Measurements from ENCODE around the gene ZFP36L1.
A peak's percentile ranks its signal among the peaks of the same experiment; 100 is the strongest.

Gene ZFP36L1

DNA sequence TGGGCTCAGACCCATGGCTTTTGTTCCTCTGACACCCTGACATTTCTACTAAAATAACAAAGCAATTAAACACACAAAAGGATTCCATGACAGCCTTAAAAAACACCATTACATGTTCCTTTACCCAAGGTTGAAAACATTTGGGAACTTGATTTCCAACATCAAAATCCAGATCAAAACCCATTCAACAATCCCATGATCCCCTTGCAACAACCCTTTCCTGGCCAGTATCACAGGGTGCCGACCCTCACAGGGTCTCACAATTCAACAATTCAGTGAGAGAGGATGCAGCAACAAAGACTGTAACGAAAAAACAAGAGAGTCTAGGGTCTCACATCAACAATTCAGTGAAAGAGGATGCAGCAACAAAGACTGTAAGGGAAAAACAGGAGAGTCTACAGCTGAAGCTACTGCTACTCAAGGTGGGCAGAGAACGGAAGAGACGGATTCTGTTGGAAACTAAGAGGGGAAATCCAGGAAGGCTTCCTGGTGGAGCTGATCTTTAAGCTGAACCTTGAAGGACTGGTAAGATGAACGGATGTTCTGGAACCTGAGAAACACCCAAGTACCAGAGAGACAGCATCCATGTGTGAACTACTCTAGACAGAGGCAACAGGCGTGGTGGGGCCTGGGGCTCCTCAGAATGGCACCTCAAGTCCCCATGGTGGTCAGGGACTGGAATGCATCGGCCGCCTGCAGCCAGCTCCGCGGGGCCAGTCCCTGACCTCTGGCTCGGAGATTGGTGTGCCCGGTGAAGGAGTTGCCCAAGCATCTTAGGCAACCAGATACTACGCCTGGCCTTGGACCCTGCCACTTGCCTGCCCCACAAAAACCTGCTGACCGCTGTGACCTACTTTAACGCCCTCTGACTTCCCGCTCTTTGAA lies 22.7 kb upstream of the ZFP36L1 start:
- DNase-seq, result no peak

DNA sequence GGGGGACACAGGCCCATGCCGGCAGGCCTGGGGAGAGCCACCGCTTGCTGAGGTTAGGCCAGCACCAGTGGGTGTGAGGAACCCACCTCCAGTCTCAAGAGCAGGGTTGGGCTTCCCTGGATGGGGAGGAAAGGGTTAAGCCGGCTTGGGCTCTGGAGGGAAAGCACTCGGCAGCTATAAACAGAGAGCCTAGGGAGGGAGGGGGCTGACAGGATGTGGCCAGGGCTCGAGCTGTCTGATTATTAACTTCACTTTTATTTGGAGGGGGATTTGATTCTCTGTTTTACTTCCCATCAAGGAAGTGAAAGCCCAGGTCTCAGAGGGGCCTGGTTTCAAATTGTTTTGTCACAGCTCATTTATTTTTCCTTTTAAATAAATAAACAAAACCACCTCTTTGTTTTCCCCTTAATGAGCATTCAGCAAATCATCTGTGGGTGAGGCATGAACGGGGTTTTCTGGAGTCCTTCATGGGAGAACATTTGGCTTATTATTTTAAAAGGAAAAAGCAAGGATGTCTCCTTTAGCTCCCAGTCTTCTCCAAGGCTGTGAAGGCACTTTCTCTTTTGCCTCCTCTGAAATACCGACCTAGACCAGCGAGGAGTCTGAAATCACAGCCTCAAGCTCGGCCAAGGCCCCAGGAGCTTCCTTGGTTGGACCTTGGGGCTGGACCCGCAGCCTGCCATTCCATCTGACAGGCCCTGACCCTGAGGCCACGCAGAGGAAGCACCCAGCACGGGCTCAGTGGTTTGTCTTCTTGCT lies 21.9 kb upstream of the ZFP36L1 start:
- peak; percentile 55 for DNase-seq

DNA sequence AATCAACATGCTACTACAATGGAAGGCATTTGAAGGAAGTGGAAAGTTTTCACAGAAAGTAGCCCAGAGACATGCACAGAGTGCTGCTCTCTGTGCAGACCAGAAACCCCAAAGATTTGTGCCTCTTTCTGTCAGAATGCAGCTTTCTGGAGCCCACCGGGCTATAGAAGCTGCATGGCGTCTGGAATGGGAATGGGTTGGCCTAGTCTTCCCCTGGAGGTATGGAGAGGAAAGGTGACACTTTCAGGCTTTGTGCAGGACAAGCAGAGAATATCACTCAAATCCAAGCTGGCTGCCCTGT lies 21.3 kb upstream of the ZFP36L1 start:
- DNase-seq, result no peak

DNA sequence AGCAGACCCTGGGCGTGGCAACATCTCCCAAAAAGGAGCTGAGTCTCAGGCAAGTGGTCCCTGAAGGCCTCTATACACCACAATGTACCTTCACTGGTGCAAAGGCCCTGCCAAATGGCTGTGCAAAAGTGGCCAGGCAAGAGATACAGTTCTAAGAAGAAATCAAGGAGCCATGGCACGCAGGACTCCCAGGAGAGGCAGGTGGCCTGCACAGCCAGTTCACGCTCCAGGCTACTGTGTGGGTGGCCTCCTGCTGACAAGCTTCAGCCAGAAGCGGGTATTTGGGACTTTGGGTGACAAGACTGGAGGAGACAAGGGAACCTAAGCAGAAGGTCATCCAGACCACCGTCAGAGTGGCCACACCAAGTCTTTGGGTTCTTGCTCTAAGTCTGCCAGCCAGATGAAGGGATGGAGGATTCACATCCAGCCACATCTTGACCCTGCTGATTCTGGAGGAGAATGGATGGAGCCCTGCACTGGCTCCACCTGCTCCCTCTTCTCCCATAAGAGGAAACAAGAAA lies 20.5 kb upstream of the ZFP36L1 start:
- no peak for DNase-seq

DNA sequence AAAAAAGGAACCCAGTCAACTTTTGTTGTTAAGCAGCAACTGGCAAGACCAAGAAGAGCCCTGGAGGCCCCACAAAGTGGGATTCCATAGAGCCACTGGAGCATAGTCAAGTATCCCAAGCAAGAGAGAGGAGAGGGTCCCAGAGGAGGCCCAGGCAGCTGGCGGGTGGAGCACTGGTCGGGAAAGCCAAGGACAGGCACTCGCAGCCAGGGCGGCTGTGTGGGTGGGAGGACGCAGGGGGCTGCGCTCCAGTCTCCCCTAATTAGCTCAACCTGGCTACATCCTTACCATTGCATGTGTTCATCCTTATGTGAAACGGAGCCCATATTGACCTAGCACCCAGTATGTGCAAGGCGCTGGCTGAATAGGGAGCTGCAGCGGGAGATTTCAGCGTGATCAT lies 18.3 kb upstream of the ZFP36L1 start:
- no peak for DNase-seq

DNA sequence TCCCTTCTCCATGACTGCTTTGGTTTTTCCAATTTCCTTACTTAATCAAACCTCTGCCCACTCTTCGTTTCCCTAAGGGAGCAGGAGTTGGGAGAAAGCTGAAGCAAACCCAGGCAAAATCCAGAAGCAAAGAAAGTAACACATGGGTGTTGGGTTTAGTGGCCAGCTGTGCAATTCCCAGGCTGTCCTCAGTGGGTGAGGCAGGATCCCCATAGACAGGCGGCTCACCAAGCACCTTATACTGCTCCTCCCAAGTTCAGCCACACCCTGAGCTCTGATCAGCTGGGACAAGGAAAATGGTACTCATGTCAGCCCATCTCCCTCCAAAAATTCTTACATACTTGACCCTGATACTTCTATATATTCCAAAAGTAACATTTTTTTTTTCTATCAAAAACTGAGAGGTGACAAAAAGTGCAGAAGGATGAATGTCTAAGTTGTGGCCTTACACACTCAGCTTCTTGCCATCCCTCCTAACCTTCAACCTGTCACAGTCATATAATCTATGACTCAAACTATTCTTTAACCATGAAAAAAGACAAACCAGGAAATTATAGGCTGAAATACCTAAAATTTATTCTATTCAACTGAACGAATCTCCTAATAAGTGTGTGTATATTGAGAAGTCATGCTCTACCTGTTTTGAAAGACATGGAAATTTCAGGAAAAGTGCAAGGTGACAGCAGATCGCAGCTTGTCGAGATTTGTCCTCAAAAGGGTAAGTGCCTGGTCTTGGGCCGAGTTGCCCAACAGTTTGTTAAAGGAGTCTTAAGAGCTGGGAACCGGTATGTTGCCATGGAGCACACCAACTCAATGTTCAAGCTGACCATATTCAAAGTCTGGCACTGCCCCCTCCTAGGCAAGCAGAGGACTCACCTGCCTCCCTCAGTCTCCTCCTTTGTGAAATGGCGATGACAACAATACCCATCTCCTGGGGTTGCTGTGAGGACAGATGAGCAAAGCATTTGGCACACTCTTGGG lies 17.6 kb upstream of the ZFP36L1 start:
- no peak for DNase-seq

DNA sequence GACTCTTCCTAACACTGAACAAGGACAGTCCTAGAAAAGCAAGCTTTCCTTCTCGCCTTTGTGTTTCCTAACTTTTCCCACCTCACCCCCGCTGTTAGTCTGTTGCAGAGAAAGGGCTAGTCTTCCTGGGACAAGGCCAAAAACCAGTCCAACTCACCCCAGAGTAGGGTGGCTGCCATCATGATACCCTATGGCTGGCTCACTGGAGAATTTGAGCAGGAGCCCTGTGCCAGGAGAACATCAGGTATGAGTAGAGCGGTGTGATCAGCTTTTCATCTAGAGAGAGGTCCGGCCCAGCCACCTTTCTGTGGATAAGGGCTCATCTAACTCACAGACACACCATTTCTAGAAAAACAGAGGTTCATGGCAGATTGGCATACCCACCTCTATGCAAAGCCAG lies 16.7 kb upstream of the ZFP36L1 start:
- DNase-seq, result no peak

DNA sequence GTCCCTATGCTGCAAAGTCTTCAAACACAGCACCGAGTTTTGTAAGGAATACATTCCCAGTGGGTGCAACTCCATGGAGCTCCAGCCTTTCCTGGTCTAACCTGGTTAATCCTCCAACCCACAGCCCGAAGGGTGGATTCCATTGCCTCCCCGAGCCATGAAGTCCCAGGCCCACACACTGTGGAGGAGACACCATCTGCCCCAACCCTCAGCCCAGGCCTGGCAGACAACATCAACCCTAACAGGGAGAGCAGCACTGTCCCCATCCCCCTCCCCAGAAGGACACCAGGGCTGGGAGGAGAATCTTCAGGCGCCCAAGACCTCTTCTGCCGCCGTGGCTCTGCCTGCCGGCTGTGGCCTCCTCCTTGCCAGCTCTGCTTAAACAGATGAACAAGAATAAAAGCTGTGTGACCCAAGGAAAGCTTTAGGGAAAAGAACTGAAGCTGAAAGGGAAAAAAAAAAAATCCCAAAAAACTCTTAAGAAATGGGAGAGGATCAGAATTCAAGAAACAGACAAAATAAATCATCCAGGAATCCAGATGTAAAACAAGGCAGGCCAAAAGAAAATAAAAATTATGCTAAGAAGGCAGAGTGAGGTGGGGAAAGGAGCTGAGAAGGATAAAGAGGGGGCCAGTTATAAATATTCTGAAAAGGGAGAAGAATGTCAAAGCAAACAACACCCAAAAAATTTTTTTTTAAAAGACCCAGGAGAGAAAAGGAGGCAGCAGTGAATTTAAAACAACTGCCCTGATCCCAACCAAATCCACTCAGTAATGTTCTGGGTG lies 16.0 kb upstream of the ZFP36L1 start:
- no peak for DNase-seq

DNA sequence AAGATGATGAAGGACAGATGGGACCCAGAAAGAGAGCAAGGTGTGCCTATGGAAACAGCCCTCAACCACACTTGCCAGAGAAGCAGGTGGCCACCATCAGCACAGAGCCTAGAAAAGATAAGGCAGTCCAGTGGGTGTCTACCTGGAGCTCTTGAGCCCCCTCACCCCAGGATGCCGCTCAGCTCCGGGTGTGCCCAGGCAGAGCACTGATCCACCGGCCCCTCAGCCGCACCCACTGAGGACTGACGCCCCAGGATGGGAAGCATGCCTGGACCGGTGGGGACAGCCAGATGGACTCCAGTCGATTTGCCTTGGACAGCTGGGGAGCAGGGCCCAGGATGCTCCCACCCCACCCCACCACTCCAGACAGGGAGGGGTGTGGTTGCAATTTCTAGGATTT lies 15.1 kb upstream of the ZFP36L1 start:
- DNase-seq, result no peak

DNA sequence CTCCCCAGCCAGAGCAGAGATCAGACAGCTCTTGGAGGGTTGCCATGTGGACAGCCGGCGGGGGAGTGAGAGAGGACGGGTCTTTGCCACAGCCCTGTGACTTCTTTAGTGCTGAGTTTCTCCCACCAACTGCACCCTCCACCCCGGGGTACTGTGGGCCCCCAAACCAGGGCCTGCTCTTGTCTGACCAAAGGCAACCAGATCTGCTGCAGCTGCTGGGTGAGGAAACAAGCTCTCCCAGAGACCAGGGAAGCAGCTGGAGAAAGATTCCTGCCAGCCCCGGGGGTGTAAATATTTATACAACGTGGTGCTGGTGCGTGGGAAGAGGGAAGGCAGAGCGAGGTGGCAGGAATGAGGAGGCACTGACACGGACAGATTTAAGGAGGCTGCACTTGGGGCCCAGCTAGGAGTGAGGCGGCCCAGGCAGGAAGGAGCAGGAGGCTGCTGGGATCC lies 14.3 kb upstream of the ZFP36L1 start:
- no peak for DNase-seq

DNA sequence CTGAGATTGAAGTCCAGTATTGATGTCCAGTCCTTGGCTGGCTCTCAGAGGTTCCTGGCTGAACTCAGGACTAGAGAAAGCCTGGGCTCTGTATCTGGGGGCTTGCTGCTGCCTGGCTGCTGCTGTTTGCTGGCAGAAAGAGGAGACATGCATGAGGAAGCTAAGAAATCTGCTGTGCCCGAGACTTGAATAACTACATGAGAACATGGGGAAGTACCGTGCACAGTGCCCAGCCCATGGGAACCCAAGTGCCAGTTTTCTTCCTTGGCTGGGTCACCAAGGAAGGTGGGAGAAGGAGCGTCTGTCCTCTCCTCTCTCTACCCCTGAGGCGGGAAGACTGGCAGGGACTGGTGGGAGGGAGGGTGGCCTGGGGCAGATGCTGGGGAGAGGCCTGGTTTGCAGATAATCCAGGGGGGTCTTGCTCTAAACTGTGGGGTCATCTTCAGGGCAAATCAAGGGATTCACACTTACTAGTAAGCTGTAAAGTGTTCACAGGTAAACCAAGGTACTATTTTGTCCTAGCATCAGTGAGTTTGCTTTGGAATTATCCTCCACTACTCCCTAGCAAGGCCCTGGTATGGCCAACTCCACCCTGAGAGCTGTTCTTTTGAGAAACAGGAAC lies 13.8 kb upstream of the ZFP36L1 start:
- no peak for DNase-seq

DNA sequence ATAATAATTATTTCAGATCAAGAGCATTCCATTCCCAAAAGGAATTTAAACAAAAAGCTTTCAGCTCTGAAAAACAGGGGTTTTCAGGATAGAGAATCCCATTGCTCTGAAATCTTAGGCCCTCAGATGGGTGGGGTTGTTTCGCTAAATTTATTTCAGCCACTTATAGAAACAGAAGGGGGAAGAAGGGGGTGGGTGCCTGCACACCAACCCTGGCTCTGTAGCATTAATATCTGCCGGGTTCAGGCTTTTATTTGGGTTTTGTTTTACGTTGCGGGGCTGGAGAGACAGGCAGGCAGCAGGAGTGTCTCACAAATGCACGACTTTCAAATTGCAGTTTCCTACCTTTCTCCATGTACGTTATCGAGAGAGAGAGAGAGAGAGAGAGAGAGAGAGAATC lies 12.5 kb upstream of the ZFP36L1 start:
- DNase-seq, result no peak

DNA sequence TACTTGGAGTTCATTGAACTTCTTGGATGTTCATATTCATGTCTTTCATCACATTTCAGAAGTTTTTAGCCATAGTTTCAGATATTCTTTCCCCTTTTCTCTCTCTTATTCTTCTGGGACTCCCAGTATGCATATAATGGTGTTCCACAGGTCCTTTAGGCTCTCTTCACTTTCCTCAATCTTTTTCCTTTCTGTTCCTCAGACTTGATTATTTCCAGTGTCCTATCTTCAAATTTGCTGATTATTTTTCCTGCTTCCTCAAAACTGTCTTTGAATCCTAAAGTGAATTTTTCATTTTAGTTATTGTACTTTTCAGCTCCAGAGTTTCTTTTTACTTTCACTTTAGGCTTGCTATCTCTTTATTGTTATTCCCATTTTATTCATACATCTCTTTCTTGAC lies 8.8 kb upstream of the ZFP36L1 start:
- DNase-seq, result no peak

DNA sequence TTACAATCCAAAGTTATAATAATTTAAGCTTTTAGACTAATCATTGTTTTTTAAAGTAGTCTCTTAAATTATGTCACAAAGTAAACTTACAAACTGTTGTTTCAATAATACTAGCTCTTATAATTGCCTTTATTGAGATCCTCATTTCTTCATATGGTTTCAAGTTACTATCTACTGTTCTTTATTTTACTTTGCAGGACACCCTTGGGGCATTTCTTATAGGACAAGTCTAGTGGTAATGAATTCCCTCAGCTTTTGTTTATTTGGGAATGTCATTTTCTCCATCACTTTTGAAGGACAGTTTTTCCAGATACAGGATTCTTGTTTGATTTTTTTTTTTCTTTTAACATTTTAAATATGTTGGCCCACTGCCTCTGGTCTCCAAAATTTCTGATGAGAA lies 8.1 kb upstream of the ZFP36L1 start:
- DNase-seq, result no peak

DNA sequence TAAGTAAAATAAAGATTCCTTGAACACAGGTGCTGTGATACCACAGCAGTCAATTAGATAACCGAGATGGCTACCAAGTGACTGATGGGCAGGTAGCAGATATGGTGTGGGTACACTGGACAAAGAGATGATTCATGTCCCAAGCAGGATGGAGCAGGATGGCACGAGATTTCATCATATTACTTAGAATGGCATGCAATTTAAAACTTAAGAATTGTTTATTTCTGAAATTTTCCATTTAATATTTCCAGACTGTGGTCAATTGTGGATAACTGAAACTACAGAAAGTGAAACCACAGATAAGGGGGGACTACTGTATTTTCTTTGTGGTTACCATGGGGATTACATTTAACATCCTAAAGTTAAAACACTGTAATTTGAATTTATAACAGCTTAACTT lies 7.5 kb upstream of the ZFP36L1 start:
- DNase-seq, result no peak

DNA sequence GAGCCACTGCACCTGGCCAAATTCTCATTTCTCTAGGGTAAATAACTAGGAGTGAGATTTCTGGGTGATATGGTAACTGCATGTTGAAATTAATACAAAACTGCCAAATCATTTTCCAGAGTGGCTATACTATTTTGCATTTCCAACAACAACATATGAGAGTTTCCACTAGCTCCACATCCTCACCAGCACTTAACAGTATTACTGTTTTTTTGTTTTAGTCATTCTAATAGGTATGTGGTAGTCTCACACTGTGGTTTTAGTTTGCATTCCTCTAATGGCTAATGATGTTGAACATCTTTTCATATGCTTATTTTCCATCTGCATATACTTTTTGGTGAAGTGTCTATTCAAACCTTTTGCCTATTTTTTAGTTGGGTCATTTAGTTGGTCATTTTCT lies 5.8 kb upstream of the ZFP36L1 start:
- DNase-seq, result no peak

DNA sequence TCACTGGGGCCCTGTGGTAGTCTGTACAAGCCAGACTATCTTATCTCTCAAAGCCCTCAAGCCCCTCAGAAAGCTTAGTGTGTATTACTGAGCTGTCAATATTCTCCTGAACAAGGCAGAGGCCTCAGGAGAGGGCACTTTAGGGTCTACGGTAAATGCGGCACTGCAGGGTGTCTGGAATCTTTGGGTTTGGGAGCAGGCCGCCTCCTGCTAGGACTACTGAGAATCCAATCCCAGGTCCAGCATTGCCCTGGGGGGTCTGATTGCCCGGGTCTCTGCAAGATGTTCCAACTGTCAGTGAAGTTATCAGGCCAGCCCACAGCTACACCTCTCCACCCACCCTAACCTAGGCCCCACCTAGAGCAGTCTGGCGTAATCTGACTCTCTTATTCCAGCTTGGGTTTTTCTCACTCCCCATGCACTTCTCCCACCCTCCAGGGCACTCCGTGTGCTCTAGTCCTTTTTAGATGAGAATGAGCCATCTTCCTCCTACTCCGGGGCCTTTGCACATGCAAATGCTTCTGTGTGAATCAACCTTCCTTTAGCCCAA lies 4.3 kb upstream of the ZFP36L1 start:
- no peak for DNase-seq

DNA sequence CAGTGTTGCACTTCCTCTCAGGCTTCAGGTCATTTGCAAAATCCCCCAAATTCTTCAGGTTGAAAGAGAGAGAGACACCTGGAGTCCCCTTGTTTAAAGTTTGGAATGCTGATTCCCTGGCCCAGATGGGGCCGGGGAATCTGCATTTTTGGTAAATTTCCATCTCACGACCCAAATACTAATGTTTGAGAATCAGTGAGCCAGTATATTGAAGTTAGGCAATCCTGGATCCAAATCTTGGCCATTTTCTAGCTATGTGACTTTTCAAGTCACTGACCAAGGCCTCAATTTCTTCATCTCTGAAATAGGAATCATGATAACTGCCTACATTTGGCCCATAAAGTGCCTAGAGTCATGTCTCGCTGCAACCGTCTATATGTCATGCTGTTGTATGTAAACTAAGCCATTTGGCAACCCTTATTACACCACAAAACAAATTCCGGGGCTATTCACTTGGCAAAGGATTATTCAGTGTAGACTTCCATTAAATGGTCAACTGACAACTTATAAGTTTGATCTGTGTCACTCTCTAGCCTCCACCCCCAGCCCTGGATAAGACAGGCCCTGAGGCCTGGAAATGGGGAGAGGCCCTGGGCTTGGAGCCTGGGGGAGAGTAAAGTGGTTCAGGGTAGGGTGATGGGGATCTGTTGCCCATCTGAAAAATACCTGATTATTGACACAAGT lies 3.7 kb upstream of the ZFP36L1 start:
- DNase-seq, result no peak

DNA sequence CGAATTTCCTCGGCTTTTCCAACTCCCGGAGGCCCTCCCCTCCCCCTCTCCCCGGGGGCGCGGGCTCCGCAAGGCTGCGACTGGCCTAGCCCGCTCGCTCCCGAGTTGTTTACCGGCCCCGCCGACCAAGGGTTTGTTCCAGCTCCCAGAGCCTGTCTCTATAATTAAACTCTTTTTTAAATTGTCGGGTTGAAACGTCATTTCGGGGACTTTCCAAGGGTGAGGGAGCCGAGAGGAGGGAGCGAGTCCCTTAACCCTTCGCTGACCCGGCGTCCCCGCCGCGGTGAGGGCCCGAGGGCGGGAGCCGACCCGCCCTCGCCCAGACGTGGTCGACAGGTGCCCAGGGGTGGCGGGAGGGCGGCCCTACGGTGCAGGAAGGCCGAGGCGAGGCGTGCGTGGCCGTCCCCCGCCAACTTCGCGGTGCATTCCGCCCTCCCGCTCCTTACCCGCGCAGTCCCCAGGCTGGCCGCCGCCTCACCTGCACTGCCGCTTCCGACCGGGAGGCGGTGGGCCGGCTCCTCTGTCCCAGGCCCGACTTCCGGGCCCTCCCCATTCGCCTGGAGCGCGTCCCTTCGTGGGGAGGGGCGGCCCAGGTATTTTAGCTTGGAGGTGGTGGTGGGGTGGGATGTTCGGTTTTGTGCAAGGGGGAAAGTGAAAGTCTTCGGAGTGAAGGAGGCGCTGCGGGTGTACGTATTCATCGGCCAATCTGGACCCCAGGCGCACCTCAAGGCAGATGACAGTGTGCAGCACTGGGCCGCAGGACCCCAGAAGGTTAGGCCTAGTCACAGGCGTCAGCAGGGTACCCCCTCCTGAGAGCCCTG lies 2.9 kb upstream of the ZFP36L1 start:
- DNase-seq, result peak; percentile 51

Measured in NCI-H510A treated with DMSO at 0.1 percent for 48 hours (cell line).